ENCODE data around the gene NUP62.

Gene NUP62

DNA sequence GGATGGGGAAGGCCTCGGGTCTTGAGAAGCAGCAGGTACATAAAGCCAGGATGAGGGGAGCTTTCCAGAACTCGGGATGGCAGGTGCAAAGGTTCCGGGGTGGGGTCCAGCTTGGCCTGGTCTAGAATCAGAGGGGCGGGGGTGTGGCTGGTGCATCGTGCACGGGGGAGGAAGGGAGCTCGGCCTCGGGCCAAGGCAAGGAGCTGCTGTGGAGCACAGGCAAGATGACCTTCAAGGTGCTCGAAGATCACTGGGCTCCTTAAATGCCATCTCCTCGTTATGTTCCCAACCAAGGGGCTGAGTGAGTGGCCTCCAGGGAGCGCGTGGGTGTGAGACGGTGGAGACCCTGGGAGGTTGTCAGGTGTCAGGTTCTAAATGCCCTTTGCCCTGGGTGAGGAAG, 47.8 kb upstream of the NUP62 start:
- ATAC-seq: no peak

DNA sequence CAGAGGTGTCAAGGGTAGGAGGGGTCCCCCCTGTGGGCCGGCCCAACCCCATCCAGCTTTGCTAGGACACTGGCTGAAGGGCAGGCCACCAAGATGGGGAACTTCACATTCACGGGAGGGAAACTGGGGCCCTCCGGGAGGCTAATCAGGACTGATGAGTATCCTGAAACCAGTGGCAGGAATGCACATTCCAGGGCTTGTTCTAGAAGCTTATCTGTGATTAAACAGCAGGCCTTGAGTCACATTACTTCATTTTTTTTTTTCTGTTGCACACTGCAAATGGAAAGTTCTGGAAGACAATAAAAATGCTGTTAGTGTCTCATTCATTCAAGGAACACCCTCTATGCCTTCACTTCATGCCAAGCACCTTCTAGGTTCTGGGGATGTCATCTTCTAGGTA, 47.2 kb upstream of the NUP62 start:
- no peak for ATAC-seq
- no peak for TF ChIP-seq RARB (CRISPR knock-in tag; IDR thresholded peaks at IDR 0.05)
- no peak for TF ChIP-seq ESRRG (CRISPR knock-in tag; IDR thresholded peaks at IDR 0.05)
- no peak for TF ChIP-seq ISL1 (CRISPR knock-in tag; IDR thresholded peaks at IDR 0.05)
- TF ChIP-seq ARNTL (CRISPR knock-in tag; IDR thresholded peaks at IDR 0.05; ENCODE audit: borderline replicate concordance, low read depth): no peak
- TF ChIP-seq GLIS3 (CRISPR knock-in tag; IDR thresholded peaks at IDR 0.05): no peak
- TF ChIP-seq, protein P1, sequence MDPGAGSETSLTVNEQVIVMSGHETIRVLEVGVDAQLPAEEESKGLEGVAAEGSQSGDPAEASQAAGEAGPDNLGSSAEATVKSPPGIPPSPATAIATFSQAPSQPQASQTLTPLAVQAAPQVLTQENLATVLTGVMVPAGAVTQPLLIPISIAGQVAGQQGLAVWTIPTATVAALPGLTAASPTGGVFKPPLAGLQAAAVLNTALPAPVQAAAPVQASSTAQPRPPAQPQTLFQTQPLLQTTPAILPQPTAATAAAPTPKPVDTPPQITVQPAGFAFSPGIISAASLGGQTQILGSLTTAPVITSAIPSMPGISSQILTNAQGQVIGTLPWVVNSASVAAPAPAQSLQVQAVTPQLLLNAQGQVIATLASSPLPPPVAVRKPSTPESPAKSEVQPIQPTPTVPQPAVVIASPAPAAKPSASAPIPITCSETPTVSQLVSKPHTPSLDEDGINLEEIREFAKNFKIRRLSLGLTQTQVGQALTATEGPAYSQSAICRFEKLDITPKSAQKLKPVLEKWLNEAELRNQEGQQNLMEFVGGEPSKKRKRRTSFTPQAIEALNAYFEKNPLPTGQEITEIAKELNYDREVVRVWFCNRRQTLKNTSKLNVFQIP (CRISPR knock-in tag; IDR thresholded peaks at IDR 0.05; ENCODE audit: borderline replicate concordance, low read depth): no peak
- TF ChIP-seq ZFP3 (CRISPR knock-in tag; IDR thresholded peaks at IDR 0.05): no peak
- TF ChIP-seq, protein P2, sequence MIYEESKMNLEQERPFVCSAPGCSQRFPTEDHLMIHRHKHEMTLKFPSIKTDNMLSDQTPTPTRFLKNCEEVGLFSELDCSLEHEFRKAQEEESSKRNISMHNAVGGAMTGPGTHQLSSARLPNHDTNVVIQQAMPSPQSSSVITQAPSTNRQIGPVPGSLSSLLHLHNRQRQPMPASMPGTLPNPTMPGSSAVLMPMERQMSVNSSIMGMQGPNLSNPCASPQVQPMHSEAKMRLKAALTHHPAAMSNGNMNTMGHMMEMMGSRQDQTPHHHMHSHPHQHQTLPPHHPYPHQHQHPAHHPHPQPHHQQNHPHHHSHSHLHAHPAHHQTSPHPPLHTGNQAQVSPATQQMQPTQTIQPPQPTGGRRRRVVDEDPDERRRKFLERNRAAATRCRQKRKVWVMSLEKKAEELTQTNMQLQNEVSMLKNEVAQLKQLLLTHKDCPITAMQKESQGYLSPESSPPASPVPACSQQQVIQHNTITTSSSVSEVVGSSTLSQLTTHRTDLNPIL (CRISPR knock-in tag; IDR thresholded peaks at IDR 0.05; ENCODE audit: low read depth): no peak
- no peak for TF ChIP-seq TOX (CRISPR knock-in tag; IDR thresholded peaks at IDR 0.05; ENCODE audit: borderline replicate concordance)
- TF ChIP-seq OSR1 (CRISPR knock-in tag; IDR thresholded peaks at IDR 0.05): no peak

More for the DNA sequence above, 47.8 kb upstream of the NUP62 start:
- TF ChIP-seq ISL1 (CRISPR knock-in tag; IDR thresholded peaks at IDR 0.05): no peak
- TF ChIP-seq CSDC2 (CRISPR knock-in tag; IDR thresholded peaks at IDR 0.05): no peak
- TF ChIP-seq ZFP3 (CRISPR knock-in tag; IDR thresholded peaks at IDR 0.05): no peak
- TF ChIP-seq ZNF70 (CRISPR knock-in tag; IDR thresholded peaks at IDR 0.05): no peak
- no peak for TF ChIP-seq BACH2 (CRISPR knock-in tag; IDR thresholded peaks at IDR 0.05; ENCODE audit: borderline replicate concordance)
- TF ChIP-seq ZNF8 (CRISPR knock-in tag; IDR thresholded peaks at IDR 0.05): no peak
- TF ChIP-seq, protein P2 (CRISPR knock-in tag; IDR thresholded peaks at IDR 0.05; ENCODE audit: low read depth): no peak
- no peak for TF ChIP-seq TCF4 (CRISPR knock-in tag; IDR thresholded peaks at IDR 0.05; ENCODE audit: borderline replicate concordance)
- TF ChIP-seq, protein P1 (CRISPR knock-in tag; IDR thresholded peaks at IDR 0.05; ENCODE audit: borderline replicate concordance, low read depth): no peak
- TF ChIP-seq ZC3H10 (CRISPR knock-in tag; IDR thresholded peaks at IDR 0.05): no peak
- TF ChIP-seq ESRRG (CRISPR knock-in tag; IDR thresholded peaks at IDR 0.05): no peak
- TF ChIP-seq GLIS3 (CRISPR knock-in tag; IDR thresholded peaks at IDR 0.05): no peak

DNA sequence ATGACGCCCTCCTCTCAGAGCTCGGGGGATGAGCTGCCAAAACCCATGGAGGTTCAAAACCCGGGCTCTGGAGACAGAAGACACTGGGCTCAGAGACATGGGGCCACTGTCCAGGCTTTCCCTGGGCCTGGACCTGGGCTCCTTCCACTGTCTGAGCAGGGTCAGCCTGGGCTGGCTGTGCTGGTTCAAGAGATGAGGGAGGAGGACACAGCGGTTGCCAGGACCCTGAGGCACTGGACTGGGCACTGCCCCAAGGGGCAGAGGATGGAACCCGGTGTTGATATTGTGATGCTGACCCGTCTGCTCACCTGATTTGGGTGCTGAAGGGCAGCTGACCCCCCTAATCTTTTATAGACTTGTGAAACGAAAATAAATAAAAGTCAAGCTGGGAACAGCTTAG, 45.7 kb upstream of the NUP62 start:
- no peak for ATAC-seq
- no peak for TF ChIP-seq SNAI2 (CRISPR knock-in tag; IDR thresholded peaks at IDR 0.05)
- no peak for TF ChIP-seq ZNF565 (CRISPR knock-in tag; conservative IDR thresholded peaks at IDR 0.05; ENCODE audit: low read depth)
- TF ChIP-seq, protein P1 (CRISPR knock-in tag; IDR thresholded peaks at IDR 0.05; ENCODE audit: borderline replicate concordance, low read depth): no peak
- no peak for TF ChIP-seq ZFP30 (CRISPR knock-in tag; IDR thresholded peaks at IDR 0.05)
- no peak for TF ChIP-seq OSR1 (CRISPR knock-in tag; IDR thresholded peaks at IDR 0.05)
- no peak for TF ChIP-seq RARB (CRISPR knock-in tag; IDR thresholded peaks at IDR 0.05)
- TF ChIP-seq, protein P2 (CRISPR knock-in tag; IDR thresholded peaks at IDR 0.05; ENCODE audit: low read depth): no peak
- TF ChIP-seq TCF4 (CRISPR knock-in tag; IDR thresholded peaks at IDR 0.05; ENCODE audit: borderline replicate concordance): no peak
- TF ChIP-seq ZFP3 (CRISPR knock-in tag; IDR thresholded peaks at IDR 0.05): no peak
- TF ChIP-seq, protein P3, sequence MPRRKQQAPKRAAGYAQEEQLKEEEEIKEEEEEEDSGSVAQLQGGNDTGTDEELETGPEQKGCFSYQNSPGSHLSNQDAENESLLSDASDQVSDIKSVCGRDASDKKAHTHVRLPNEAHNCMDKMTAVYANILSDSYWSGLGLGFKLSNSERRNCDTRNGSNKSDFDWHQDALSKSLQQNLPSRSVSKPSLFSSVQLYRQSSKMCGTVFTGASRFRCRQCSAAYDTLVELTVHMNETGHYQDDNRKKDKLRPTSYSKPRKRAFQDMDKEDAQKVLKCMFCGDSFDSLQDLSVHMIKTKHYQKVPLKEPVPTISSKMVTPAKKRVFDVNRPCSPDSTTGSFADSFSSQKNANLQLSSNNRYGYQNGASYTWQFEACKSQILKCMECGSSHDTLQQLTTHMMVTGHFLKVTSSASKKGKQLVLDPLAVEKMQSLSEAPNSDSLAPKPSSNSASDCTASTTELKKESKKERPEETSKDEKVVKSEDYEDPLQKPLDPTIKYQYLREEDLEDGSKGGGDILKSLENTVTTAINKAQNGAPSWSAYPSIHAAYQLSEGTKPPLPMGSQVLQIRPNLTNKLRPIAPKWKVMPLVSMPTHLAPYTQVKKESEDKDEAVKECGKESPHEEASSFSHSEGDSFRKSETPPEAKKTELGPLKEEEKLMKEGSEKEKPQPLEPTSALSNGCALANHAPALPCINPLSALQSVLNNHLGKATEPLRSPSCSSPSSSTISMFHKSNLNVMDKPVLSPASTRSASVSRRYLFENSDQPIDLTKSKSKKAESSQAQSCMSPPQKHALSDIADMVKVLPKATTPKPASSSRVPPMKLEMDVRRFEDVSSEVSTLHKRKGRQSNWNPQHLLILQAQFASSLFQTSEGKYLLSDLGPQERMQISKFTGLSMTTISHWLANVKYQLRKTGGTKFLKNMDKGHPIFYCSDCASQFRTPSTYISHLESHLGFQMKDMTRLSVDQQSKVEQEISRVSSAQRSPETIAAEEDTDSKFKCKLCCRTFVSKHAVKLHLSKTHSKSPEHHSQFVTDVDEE (CRISPR knock-in tag; IDR thresholded peaks at IDR 0.05): no peak
- TF ChIP-seq, protein P4, sequence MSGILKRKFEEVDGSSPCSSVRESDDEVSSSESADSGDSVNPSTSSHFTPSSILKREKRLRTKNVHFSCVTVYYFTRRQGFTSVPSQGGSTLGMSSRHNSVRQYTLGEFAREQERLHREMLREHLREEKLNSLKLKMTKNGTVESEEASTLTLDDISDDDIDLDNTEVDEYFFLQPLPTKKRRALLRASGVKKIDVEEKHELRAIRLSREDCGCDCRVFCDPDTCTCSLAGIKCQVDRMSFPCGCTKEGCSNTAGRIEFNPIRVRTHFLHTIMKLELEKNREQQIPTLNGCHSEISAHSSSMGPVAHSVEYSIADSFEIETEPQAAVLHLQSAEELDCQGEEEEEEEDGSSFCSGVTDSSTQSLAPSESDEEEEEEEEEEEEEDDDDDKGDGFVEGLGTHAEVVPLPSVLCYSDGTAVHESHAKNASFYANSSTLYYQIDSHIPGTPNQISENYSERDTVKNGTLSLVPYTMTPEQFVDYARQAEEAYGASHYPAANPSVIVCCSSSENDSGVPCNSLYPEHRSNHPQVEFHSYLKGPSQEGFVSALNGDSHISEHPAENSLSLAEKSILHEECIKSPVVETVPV (CRISPR knock-in tag; IDR thresholded peaks at IDR 0.05): no peak
- no peak for TF ChIP-seq ZC3H10 (CRISPR knock-in tag; IDR thresholded peaks at IDR 0.05)
- no peak for TF ChIP-seq ZNF8 (CRISPR knock-in tag; IDR thresholded peaks at IDR 0.05)
- TF ChIP-seq TOX (CRISPR knock-in tag; IDR thresholded peaks at IDR 0.05; ENCODE audit: borderline replicate concordance): no peak
- no peak for TF ChIP-seq ZNF70 (CRISPR knock-in tag; IDR thresholded peaks at IDR 0.05)
